Stimulated activated CD8-positive, alpha-beta memory T cell treated with anti-CD3 and anti-CD28 coated beads, Interleukin-2, amount 100 ng/mL, for 1 hour (primary cell): ENCODE measurements around the gene ZNF451.

Experiments
- DNase-seq, 2 donors: peaks; one replicate each; pipeline ENCODE4 v3.0.0-alpha.2; 2020; ENCODE audit warnings: low read depth in 2 of 2

The ZNF451 gene

GRCh38 chr6:57147955-57148858, 58.2 kb downstream of the ZNF451 start:
- DNase-seq: no peak

GRCh38 chr6:57158658-57159057, 68.7 kb downstream of the ZNF451 start:
- DNase-seq: no peak

GRCh38 chr6:57159127-57159526, 69.1 kb downstream of the ZNF451 start:
- DNase-seq: no peak

- DNase-seq: no peak
Measured at GRCh38 chr6:57162028-57162427, 72.0 kb downstream of the ZNF451 start.

GRCh38 chr6:57162516-57162915, 72.5 kb downstream of the ZNF451 start:
- DNase-seq: no peak

- DNase-seq: no peak
Measured at GRCh38 chr6:57163956-57164355, 74.0 kb downstream of the ZNF451 start.

GRCh38 chr6:57165080-57165479, 75.1 kb downstream of the ZNF451 start:
- no peak for DNase-seq

- peak; percentile 68 to 80 for DNase-seq
Measured at GRCh38 chr6:57172136-57173055, 82.4 kb downstream of the ZNF451 start, which contains the start of gene BAG2. BAG2 (plus strand) TSS chr6:57172326; CDS start chr6:57172698, 372 bp downstream.

- DNase-seq: no peak
Measured at GRCh38 chr6:57173056-57173885, 83.3 kb downstream of the ZNF451 start.

GRCh38 chr6:57173886-57174510, 84.0 kb downstream of the ZNF451 start:
- DNase-seq: no peak

- no peak for DNase-seq
Measured at GRCh38 chr6:57174511-57174907, 84.5 kb downstream of the ZNF451 start.

GRCh38 chr6:57177545-57178265, 87.7 kb downstream of the ZNF451 start:
- DNase-seq: no peak

- DNase-seq: no peak
Measured at GRCh38 chr6:57180596-57180995, 90.6 kb downstream of the ZNF451 start.

- DNase-seq: no peak
Measured at GRCh38 chr6:57182017-57182432, 92.0 kb downstream of the ZNF451 start.

GRCh38 chr6:57183336-57183735, 93.3 kb downstream of the ZNF451 start:
- no peak for DNase-seq

- DNase-seq: no peak
Measured at GRCh38 chr6:57190140-57190539, 100.2 kb downstream of the ZNF451 start.

- DNase-seq: no peak
Measured at GRCh38 chr6:57193177-57193576, 103.2 kb downstream of the ZNF451 start.

GRCh38 chr6:57195457-57195856, 105.5 kb downstream of the ZNF451 start:
- DNase-seq: no peak

- no peak for DNase-seq
Measured at GRCh38 chr6:57198926-57199636, 109.1 kb downstream of the ZNF451 start.

- no peak for DNase-seq
Measured at GRCh38 chr6:57201718-57202117, 111.7 kb downstream of the ZNF451 start.
